Measurements from ENCODE around the gene WNT7A.

DNA sequence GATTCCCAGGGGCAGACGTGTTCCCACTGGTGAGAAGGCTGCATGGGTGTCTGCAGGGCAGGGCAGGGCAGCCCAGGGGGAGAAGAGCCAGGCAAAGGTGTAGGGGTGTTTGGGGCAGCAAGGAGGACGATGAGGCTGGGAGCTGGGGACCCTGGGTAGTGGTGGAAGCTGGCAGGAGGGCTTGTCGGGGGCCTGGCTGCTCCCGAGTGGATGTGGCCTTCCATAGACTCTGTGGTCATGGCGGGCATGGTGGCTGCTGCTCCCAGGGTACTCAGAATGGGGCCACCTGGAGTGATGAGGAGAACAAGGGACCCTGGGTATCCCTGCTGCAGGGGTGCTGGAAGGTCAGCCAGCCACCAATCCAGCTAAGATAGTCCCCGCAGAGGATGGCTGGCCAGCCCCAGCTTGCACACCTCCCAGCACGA, 107.5 kb downstream of the WNT7A start:
- TF ChIP-seq, protein P1, sequence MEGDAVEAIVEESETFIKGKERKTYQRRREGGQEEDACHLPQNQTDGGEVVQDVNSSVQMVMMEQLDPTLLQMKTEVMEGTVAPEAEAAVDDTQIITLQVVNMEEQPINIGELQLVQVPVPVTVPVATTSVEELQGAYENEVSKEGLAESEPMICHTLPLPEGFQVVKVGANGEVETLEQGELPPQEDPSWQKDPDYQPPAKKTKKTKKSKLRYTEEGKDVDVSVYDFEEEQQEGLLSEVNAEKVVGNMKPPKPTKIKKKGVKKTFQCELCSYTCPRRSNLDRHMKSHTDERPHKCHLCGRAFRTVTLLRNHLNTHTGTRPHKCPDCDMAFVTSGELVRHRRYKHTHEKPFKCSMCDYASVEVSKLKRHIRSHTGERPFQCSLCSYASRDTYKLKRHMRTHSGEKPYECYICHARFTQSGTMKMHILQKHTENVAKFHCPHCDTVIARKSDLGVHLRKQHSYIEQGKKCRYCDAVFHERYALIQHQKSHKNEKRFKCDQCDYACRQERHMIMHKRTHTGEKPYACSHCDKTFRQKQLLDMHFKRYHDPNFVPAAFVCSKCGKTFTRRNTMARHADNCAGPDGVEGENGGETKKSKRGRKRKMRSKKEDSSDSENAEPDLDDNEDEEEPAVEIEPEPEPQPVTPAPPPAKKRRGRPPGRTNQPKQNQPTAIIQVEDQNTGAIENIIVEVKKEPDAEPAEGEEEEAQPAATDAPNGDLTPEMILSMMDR (IDR thresholded peaks at IDR 0.05), result no peak
- no peak for TF ChIP-seq EZH2 (IDR thresholded peaks at IDR 0.05; ENCODE audit: borderline replicate concordance, insufficient read depth, low read depth, low read length, poor library complexity, severe bottlenecking)

Measured in B cell (primary cell).